H1 (cell line): ENCODE data around the gene DISP1. TPM values are rescaled to one million over a fixed set of nuclear protein-coding genes. Genes with fewer than 3 reads are reported as not detected.

ENCODE experiments used
- CTCF ChIA-PET: fragments of 300-600 bp; sonication (Branson Sonifier 250); formaldehyde crosslinking; loops from one replicate; lab custom pipeline; 2021; ENCODE audit not compliant: partially characterized antibody; lab: Charles Lee
- POLR2A ChIA-PET: fragments of 300-600 bp; sonication (Branson Sonifier 250); formaldehyde crosslinking; loops from one replicate; lab custom pipeline; 2021; ENCODE audit warnings: inconsistent platforms; ENCODE audit not compliant: partially characterized antibody; lab: Charles Lee
- DNase-seq, 2 experiments: peaks; one replicate each; pipeline versions ENCODE4 v3.0.0 to v3.0.0-alpha.2; 2010 to 2022; ENCODE audit warnings: low spot score in 2 of 2, low read depth in 1 of 2, mixed read lengths in 1 of 2
- FAIRE-seq: peaks from 2 replicates; lab custom pipeline; 2011; peaks lifted over from hg19 to GRCh38; lab: Jason Lieb, UNC
- H2AFZ ChIP-seq: 2 replicates; pipeline ENCODE4 v1.8.1; 2012; ENCODE audit warnings: low read length, inconsistent platforms
- H2AK5ac ChIP-seq: 2 replicates; pipeline ENCODE4 v1.6.1; 2013; ENCODE audit warnings: low read depth, low read length
- H2BK120ac ChIP-seq: replicated peaks from 2 replicates; pipeline ENCODE3; 2013; ENCODE audit warnings: low read depth, low read length, inconsistent platforms
- H2BK12ac ChIP-seq: 2 replicates; pipeline ENCODE4 v1.6.1; 2013; ENCODE audit warnings: low read depth, low read length
- H2BK15ac ChIP-seq: 2 replicates; pipeline ENCODE4 v1.6.1; 2013; ENCODE audit warnings: low read length
- H2BK20ac ChIP-seq: 2 replicates; pipeline ENCODE4 v1.6.1; 2013; ENCODE audit warnings: low read length
- H2BK5ac ChIP-seq: 2 replicates; pipeline ENCODE4 v1.6.1; 2013; ENCODE audit warnings: low read depth, low read length
- H3K14ac ChIP-seq: 2 replicates; pipeline ENCODE4 v1.6.1; 2013; ENCODE audit warnings: inconsistent platforms; ENCODE audit not compliant: insufficient read length
- H3K18ac ChIP-seq: 2 replicates; pipeline ENCODE4 v1.6.1; 2013; ENCODE audit warnings: low read length; ENCODE audit errors: extremely low read depth
- H3K23ac ChIP-seq: 2 replicates; pipeline ENCODE4 v1.6.1; 2013; ENCODE audit warnings: inconsistent platforms; ENCODE audit not compliant: insufficient read length
- H3K23me2 ChIP-seq: 2 replicates; pipeline ENCODE4 v1.6.1; 2013; ENCODE audit warnings: low read depth, low read length
- H3K27ac ChIP-seq: 2 replicates; pipeline ENCODE4 v1.6.1; 2011; ENCODE audit warnings: low read depth, low read length, inconsistent platforms
- H3K27me3 ChIP-seq, 4 experiments: replicated peaks in 1 of 4; 1 replicate in 1 of 4; 2 replicates in 3 of 4; pipeline versions ENCODE4 v1.6.1 to v1.8.1; 2011 to 2013; ENCODE audit warnings: low read length in 3 of 4, mild to moderate bottlenecking in 3 of 4, inconsistent platforms in 2 of 4, mixed read lengths in 2 of 4, moderate library complexity in 1 of 4; ENCODE audit not compliant: control insufficient read depth in 3 of 4, insufficient read depth in 3 of 4; ENCODE audit errors: extremely low read depth in 1 of 4
- H3K36me3 ChIP-seq, 4 experiments: 2 replicates each; pipeline versions ENCODE4 v1.6.1 to v1.8.1; 2011 to 2013; ENCODE audit warnings: mild to moderate bottlenecking in 4 of 4, low read length in 3 of 4, moderate library complexity in 2 of 4, control low read depth in 1 of 4, inconsistent platforms in 1 of 4; ENCODE audit not compliant: insufficient read depth in 4 of 4, control insufficient read depth in 2 of 4
- H3K4ac ChIP-seq: replicated peaks from 2 replicates; pipeline ENCODE3; 2013; ENCODE audit warnings: low read length, low read depth, mixed read lengths, inconsistent platforms; ENCODE audit not compliant: insufficient read length
- H3K4me1 ChIP-seq, 4 experiments: replicated peaks in 1 of 4; 1 replicate in 1 of 4; 2 replicates in 3 of 4; pipeline versions ENCODE4 v1.6.1 to v1.8.1; 2011 to 2013; ENCODE audit warnings: low read length in 3 of 4, inconsistent platforms in 2 of 4, mixed read lengths in 1 of 4; ENCODE audit not compliant: insufficient read depth in 4 of 4, control insufficient read depth in 3 of 4
- H3K4me2 ChIP-seq, 2 experiments: 2 replicates each; pipeline versions ENCODE4 v1.6.1 to v1.8.1; 2011 to 2013; ENCODE audit warnings: low read depth in 2 of 2, low read length in 2 of 2, control low read depth in 1 of 2, inconsistent platforms in 1 of 2, mild to moderate bottlenecking in 1 of 2; ENCODE audit not compliant: insufficient read depth in 1 of 2
- H3K4me3 ChIP-seq, 4 experiments: fragments of 200-600, 300-600 bp in 1 of 4; sonication (generic), shearing (Covaris generic), sonication (Bioruptor Twin) in 1 of 4; 2 replicates each; pipeline versions ENCODE4 v1.5.1 to v1.8.1; 2011 to 2016; ENCODE audit warnings: low read length in 4 of 4, low read depth in 3 of 4, control low read depth in 2 of 4, inconsistent platforms in 2 of 4, mild to moderate bottlenecking in 2 of 4, mixed read lengths in 1 of 4, moderate library complexity in 1 of 4; ENCODE audit not compliant: insufficient read depth in 2 of 4; ENCODE audit errors: extremely low read depth in 1 of 4
- H3K56ac ChIP-seq: replicated peaks from 2 replicates; pipeline ENCODE3; 2013; ENCODE audit warnings: low read depth, mild to moderate bottlenecking, mixed read lengths, low read length, inconsistent platforms; ENCODE audit not compliant: insufficient read length
- H3K79me1 ChIP-seq: 2 replicates; pipeline ENCODE4 v1.6.1; 2013; ENCODE audit warnings: low read depth, low read length, control low read depth
- H3K79me2 ChIP-seq, 2 experiments: 2 replicates each; pipeline versions ENCODE4 v1.6.1 to v1.8.1; 2012 to 2013; ENCODE audit warnings: low read length in 2 of 2, mild to moderate bottlenecking in 2 of 2, inconsistent platforms in 1 of 2; ENCODE audit not compliant: insufficient read depth in 2 of 2, control insufficient read depth in 1 of 2
- H3K9ac ChIP-seq, 4 experiments: replicated peaks in 1 of 4; 1 replicate in 1 of 4; 2 replicates in 3 of 4; pipeline versions ENCODE4 v1.6.1 to v1.8.1; 2011 to 2013; ENCODE audit warnings: low read depth in 3 of 4, low read length in 3 of 4, control low read depth in 2 of 4, mild to moderate bottlenecking in 2 of 4, moderate library complexity in 2 of 4, inconsistent platforms in 1 of 4; ENCODE audit errors: extremely low read depth in 1 of 4
- H3K9me3 ChIP-seq, 2 experiments: 2 replicates each; pipeline versions ENCODE4 v1.6.1 to v1.8.1; 2012 to 2013; ENCODE audit warnings: mild to moderate bottlenecking in 2 of 2, moderate library complexity in 2 of 2, control low read depth in 1 of 2, inconsistent platforms in 1 of 2, low read depth in 1 of 2, low read length in 1 of 2, mixed read lengths in 1 of 2; ENCODE audit not compliant: insufficient read depth in 2 of 2
- H4K20me1 ChIP-seq, 2 experiments: replicated peaks in 1 of 2; 2 replicates each; pipeline versions ENCODE3 to v1.8.1; 2011 to 2013; ENCODE audit warnings: inconsistent platforms in 2 of 2, low read length in 2 of 2, mild to moderate bottlenecking in 1 of 2; ENCODE audit not compliant: insufficient read depth in 2 of 2, control insufficient read depth in 1 of 2
- H4K5ac ChIP-seq: 2 replicates; pipeline ENCODE4 v1.6.1; 2013; ENCODE audit warnings: low read length, low read depth, mixed read lengths, inconsistent platforms; ENCODE audit not compliant: insufficient read length
- H4K8ac ChIP-seq: 2 replicates; pipeline ENCODE4 v1.8.0; 2013; ENCODE audit warnings: mild to moderate bottlenecking, moderate library complexity, low read length, inconsistent platforms; ENCODE audit not compliant: insufficient read depth; ENCODE audit errors: extremely low read depth
- H4K91ac ChIP-seq: replicated peaks from 2 replicates; pipeline ENCODE3; 2013; ENCODE audit warnings: low read length, mixed read lengths, inconsistent platforms; ENCODE audit not compliant: insufficient read length
- GTF2F1 ChIP-seq: IDR thresholded peaks from 2 replicates; pipeline ENCODE4 v1.6.1; 2012; ENCODE audit warnings: low read depth, low read length, improper control_type of control experiment, borderline replicate concordance
- JUN ChIP-seq: IDR thresholded peaks from 2 replicates; pipeline ENCODE4 v1.6.1; 2011; ENCODE audit warnings: low read depth, mild to moderate bottlenecking, improper control_type of control experiment, low read length
- KDM5A ChIP-seq: fragments of 200-600 bp; IDR thresholded peaks from 2 replicates; pipeline ENCODE4 v1.7.1; 2012; ENCODE audit warnings: mild to moderate bottlenecking, low read length, inconsistent platforms, mixed read lengths
- SIX5 ChIP-seq: IDR thresholded peaks from 2 replicates; pipeline ENCODE4 v1.6.1; 2011; ENCODE audit warnings: mild to moderate bottlenecking, low read depth, low read length
- TBP ChIP-seq: IDR thresholded peaks from 2 replicates; pipeline ENCODE4 v1.6.1; 2011; ENCODE audit warnings: low read depth, low read length, improper control_type of control experiment
- TEAD4 ChIP-seq: IDR thresholded peaks from 2 replicates; pipeline ENCODE4 v1.6.1; 2012; ENCODE audit warnings: low read depth, low read length, inconsistent platforms, mixed read lengths
- WGBS, 2 experiments: shearing (Covaris generic) in 1 of 2; methylation state at CpG; one replicate each; pipeline versions ENCODE4 v1.1.6 to v1.1.7; 2013 to 2015; ENCODE audit warnings: low lambda C conversion rate in 2 of 2, mixed read lengths in 2 of 2, inconsistent platforms in 1 of 2, low coverage in 1 of 2, missing lambda C conversion rate in 1 of 2; ENCODE audit not compliant: insufficient replicate concordance in 2 of 2, insufficient coverage in 1 of 2, insufficient read length in 1 of 2; ENCODE audit errors: extremely low coverage in 1 of 2, missing lambda C conversion rate in 1 of 2; 5-methylcytosine and 5-hydroxymethylcytosine counted together
- polyA plus RNA-seq, 7 experiments: library from polyadenylated mRNA; depleted of rRNA in 3 of 7; stranded (reverse) in 5 of 7; unstranded in 2 of 7; fragments of >200 nt in 5 of 7; fragments of 200-250 nt in 2 of 7; gene quantifications; 1 replicate in 5 of 7; 2 replicates in 1 of 7; 4 replicates in 1 of 7; pipeline versions ENCODE4 v1.2.1 to v1.2.3, GENCODE V29; 2011 to 2013; ENCODE audit warnings: missing spikeins in 2 of 7, mixed read lengths in 2 of 7
- total RNA-seq: library from RNA; stranded (reverse); fragmentation: NEBNext Ultra II Directional; extraction: Animal tissue kit (Norgen Biotek cat#: 25700); gene quantifications from 2 replicates; pipeline ENCODE4 v1.2.1, GENCODE V29; 2021

The DISP1 gene
- total and polyA plus RNA-seq, 2 of the 8 experiments (the other 6 are each of a cell fraction or from before 2014, with no cell fraction given): 4.1 to 6.1 TPM

- Histone ChIP-seq H3K79me2 (no peaks in the 10 kb centered on the region), H3K4me1 (no peaks in the 10 kb centered on the region), H3K4ac (no peak overlapping the region), H2BK5ac (no peak overlapping the region), H4K20me1 (no peaks in the 10 kb centered on the region), H2BK15ac (no peak overlapping the region), H2AFZ (no peak overlapping the region), H2BK20ac (no peak overlapping the region), H2BK12ac (no peak overlapping the region), H3K79me1 (no peaks in the 10 kb centered on the region), H3K9ac (no peak overlapping the region), H3K27ac (no peak overlapping the region), H3K18ac (no peak overlapping the region), H4K91ac (no peak overlapping the region), H3K23me2 (no peaks in the 10 kb centered on the region), H3K27me3 (no peaks in the 10 kb centered on the region), H4K8ac (no peak overlapping the region), H3K9me3 (no peaks in the 10 kb centered on the region), H3K23ac (no peak overlapping the region), H3K56ac (no peak overlapping the region), H2BK120ac (no peak overlapping the region), H3K4me3 (no peak overlapping the region), H3K36me3 (no peaks in the 10 kb centered on the region), H2AK5ac (no peak overlapping the region), H3K4me2 (no peak overlapping the region), H4K5ac (no peak overlapping the region), H3K14ac (no peak overlapping the region)
- ChIA-PET POLR2A (no interaction called here), CTCF (interaction anchor here (0.6 to 1.1 kb wide), 2 partner anchors 16 to 1388 kb away, joined by 3 to 4 read pairs; no protein-coding TSS in a partner anchor)
- no peak for DNase-seq
- FAIRE-seq: no peak
- WGBS, 2 experiments: 100% methylated on average over 1 of the region's 1 CpG; no CpG with 5 or more reads in 1 of the 2 experiments
- TF ChIP-seq JUN (no peak), SIX5 (no peak), KDM5A (no peak), TBP (no peak), GTF2F1 (no peak), TEAD4 (no peak)
These were observed 37.4 kb upstream of the DISP1 start for GRCh38 chr1:222777463-222777862.
